ENCODE results near the gene MYOCOS.

Gene MYOCOS

GRCh38 chr1:171661076-171661650 lies 39.1 kb downstream of the MYOCOS start:
- H3K36me3 Mint-ChIP-seq = no peaks in the 10 kb centered on the region

DNA sequence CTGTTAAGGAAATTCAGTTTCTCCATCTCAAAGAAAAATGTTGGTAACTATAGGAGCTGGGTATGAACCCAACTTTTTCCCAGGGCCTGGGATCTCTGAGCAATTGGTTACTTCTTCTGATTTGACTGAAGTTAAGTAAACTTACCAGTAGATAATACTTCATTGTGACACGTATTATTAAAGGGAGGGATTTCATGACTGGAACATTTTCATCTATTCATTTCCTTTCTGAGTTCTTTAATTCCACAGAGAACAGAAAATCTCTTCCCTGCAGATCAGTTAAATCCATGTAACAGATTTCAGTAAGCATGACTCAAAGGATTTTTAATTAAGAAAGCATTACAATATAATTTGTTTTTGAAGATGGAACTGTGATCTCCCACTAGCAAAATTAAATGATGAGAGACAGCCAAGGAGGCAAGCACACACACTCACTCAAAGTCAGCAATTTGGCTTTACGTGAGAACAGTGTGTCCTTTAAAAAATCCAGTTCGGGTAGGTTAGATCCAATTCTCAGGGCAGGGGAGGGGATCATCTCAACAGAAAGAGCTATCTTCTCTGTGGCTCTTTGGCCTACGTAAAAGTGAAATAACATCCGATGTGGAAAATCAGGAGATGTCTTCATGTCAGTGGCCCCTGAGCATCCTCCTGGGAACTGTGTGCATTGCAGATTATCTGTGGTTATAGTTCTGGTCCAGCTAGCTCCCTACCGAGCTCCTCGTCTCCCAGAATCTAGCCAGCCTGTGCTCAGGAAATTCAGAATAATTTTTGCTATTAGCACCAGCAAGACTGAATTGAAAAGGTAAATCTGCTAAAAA lies 41.2 kb downstream of the MYOCOS start:
- Mint-ChIP-seq H3K4me3 (no peak overlapping the region), H3K4me1 (no peaks in the 10 kb centered on the region), H3K9me3 (peaks cover 0 to 1% of the 10 kb centered on the region in 2 donors), H3K27ac (no peak overlapping the region), H3K36me3 (no peaks in the 10 kb centered on the region), H3K27me3 (no peaks in the 10 kb centered on the region)
- no peak for ATAC-seq (replicated peaks)
- DNase-seq = no peak

More at GRCh38 chr1:171661076-171661650, 39.1 kb downstream of the MYOCOS start:
- Mint-ChIP-seq H3K9me3 (peaks cover 0 to 1% of the 10 kb centered on the region in 2 donors), H3K4me3 (no peak overlapping the region), H3K4me1 (no peaks in the 10 kb centered on the region), H3K27me3 (peaks cover 0 to 3% of the 10 kb centered on the region in 2 donors), H3K27ac (no peak overlapping the region)
- DNase-seq (no peak), ATAC-seq (replicated peaks) (no peak)

GRCh38 chr1:171663854-171664575 lies 42.0 kb downstream of the MYOCOS start:
- Mint-ChIP-seq H3K9me3 (peaks cover 0 to 1% of the 10 kb centered on the region in 2 donors), H3K4me1 (no peaks in the 10 kb centered on the region), H3K27me3 (no peaks in the 10 kb centered on the region), H3K4me3 (no peak overlapping the region), H3K36me3 (no peaks in the 10 kb centered on the region), H3K27ac (no peak overlapping the region)
- no peak for DNase-seq
- ATAC-seq (replicated peaks) = no peak

GRCh38 chr1:171664976-171665375 lies 42.9 kb downstream of the MYOCOS start:
- Mint-ChIP-seq H3K36me3 (no peaks in the 10 kb centered on the region), H3K27me3 (no peaks in the 10 kb centered on the region), H3K9me3 (peaks cover 0 to 1% of the 10 kb centered on the region in 2 donors), H3K4me3 (no peak overlapping the region), H3K27ac (no peak overlapping the region), H3K4me1 (no peaks in the 10 kb centered on the region)
- ATAC-seq (replicated peaks) (no peak), DNase-seq (no peak)

DNA sequence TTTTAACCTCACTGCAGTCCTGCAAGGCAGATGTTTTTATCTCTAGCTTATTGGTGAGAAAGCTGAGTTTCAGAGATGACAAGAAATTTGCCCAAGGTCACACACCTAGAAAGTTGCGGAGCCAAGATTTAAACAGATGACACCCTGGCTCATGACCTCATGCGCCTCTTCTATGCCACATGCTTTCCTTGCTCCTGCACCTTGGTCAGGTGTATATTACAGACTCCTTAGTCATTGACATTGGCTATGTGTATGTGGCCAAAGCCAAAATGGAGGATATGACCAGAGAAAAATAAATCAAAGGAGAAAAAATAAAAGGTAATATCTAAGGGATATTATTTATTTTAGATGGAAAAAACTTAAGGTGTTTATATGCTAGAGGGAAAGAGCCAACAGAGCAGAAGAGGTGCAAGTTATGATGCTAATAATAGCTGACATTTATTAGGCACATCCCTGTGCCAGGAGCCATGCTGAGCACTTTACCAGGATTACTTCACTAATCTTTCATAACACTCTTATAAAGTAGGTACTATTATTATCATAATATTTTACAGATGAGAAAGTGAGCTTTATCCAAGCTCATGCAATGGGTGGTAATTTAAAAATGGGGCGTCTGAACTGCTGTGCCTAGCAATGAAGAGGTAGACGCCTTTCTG lies 44.2 kb downstream of the MYOCOS start:
- no peaks in the 10 kb centered on the region for H3K27me3 Mint-ChIP-seq
- no peaks in the 10 kb centered on the region for H3K4me1 Mint-ChIP-seq
- ATAC-seq (replicated peaks) (no peak), DNase-seq (no peak)
- no peak overlapping the region for H3K27ac Mint-ChIP-seq
- no peaks in the 10 kb centered on the region for H3K9me3 Mint-ChIP-seq
- H3K4me3 Mint-ChIP-seq = no peak overlapping the region
- no peaks in the 10 kb centered on the region for H3K36me3 Mint-ChIP-seq

DNA sequence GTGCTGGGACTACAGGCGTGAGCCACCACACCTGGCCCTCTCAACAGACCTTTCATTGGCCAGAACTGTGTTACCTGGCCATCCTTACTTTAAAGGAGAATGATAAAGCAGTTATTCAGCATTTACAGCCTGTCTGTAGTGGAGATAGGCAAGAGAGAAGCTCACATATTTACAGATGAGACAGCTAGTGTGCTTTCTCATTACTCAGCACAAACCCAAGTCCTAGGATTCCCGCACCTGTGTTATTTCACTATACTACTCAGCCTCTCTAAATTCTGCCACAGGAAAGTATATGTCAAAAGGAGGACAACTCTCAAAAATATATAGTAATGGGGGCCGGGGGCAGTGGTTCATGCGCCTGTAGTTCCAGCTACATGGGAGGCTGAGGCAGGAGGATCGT lies 46.3 kb downstream of the MYOCOS start:
- H3K36me3 Mint-ChIP-seq = no peaks in the 10 kb centered on the region
- H3K9me3 Mint-ChIP-seq = no peaks in the 10 kb centered on the region
- H3K27ac Mint-ChIP-seq = no peak overlapping the region
- H3K27me3 Mint-ChIP-seq = no peaks in the 10 kb centered on the region
- ATAC-seq (replicated peaks) (no peak), DNase-seq (no peak)
- no peak overlapping the region for H3K4me3 Mint-ChIP-seq
- no peaks in the 10 kb centered on the region for H3K4me1 Mint-ChIP-seq

GRCh38 chr1:171670739-171671138 lies 48.7 kb downstream of the MYOCOS start:
- Mint-ChIP-seq H3K27ac (no peak overlapping the region), H3K27me3 (no peaks in the 10 kb centered on the region), H3K9me3 (no peaks in the 10 kb centered on the region), H3K4me1 (no peaks in the 10 kb centered on the region), H3K4me3 (no peak overlapping the region), H3K36me3 (no peaks in the 10 kb centered on the region)
- no peak for DNase-seq
- no peak for ATAC-seq (replicated peaks)

DNA sequence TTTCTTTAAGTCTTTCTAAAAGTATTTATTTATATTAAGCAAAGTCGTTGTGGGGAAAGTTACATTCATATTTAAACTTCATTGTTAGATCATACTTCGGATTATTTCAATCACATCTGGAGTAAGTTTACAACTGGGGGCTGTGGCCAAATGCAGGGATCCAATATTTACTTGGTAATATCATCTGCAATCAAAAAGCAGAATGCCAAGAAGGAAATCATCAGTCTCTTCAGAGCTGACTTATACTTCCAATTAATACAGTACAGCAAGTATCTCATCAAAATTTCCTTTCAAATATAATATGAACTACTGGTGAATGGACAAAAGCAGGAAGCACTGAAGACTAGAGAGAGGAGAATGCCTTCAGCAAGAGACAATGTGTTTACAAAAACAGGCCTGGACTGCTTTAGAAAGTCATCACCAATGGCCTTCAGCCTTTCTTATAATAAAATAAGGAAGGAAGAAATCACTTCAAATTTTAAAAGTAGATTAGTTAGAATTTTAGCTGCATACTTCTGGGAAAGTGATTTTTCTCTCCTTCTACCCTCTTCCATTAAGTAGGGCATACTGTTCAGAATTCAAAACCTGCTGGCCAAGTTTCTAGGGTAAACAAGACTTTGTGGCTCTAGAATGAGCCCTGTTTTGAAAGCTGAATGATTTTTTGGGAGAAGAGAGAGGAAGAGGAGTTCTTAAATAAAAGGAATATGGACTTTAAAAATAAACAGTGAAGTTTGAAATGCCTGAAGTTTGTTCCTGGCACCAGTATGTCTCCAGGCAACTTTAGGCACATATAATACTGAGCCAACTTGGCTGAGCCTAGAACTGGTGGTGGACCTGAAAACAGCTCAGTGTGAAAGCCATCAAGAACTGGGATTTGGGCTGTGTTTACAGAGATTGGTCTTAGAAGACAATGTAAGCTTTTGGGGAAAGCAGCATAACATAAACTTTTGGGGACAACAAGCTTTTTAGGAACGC lies 52.7 kb downstream of the MYOCOS start:
- Mint-ChIP-seq H3K36me3 (no peaks in the 10 kb centered on the region), H3K9me3 (no peaks in the 10 kb centered on the region)
- no peak for DNase-seq

More for the DNA sequence above, 52.7 kb downstream of the MYOCOS start:
- no peak for ATAC-seq (replicated peaks)
- Mint-ChIP-seq H3K4me3 (no peak overlapping the region), H3K27me3 (peaks cover 5 to 6% of the 10 kb centered on the region in 2 donors), H3K4me1 (no peaks in the 10 kb centered on the region), H3K27ac (no peak overlapping the region)

All from stimulated activated naive B cell treated with anti-CD40 and anti-IgM and Interleukin-4, amounts not matched to agents 10 μg/mL and 1 μg/mL and 100 μg/mL, for 72 hours (primary cell).